Measurements from ENCODE around the gene DAP.
"Not testable (repeated sequence)": the region's sequence is repeated elsewhere in the genome, so short reads cannot be mapped to it uniquely, and the experiment has no call there.

The DAP gene

GRCh38 chr5:10733426-10733825 is 27.6 kb downstream of the DAP start:
- no peak for DNase-seq

DNA sequence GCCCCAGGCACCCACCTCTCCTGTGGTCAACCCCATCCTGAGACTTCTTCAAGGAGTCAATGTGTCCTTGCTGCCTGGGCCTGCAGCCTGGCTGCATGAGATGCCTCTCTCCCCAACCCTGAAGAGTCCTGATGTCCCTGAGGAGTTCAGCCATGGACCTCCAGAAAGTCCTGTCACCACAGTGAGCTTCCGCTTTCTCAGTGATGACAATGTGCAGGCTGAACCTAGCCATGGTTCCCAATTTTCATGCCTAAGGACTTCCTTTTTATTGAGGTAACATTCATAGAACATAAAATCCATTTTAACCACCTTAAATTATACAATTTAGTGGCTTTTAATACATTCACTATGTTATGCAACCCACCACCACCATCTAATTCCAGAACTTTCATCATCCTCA is 29.1 kb downstream of the DAP start:
- no peak for DNase-seq

- no peak for DNase-seq
Measured at GRCh38 chr5:10730043-10730351, 31.0 kb downstream of the DAP start.

DNA sequence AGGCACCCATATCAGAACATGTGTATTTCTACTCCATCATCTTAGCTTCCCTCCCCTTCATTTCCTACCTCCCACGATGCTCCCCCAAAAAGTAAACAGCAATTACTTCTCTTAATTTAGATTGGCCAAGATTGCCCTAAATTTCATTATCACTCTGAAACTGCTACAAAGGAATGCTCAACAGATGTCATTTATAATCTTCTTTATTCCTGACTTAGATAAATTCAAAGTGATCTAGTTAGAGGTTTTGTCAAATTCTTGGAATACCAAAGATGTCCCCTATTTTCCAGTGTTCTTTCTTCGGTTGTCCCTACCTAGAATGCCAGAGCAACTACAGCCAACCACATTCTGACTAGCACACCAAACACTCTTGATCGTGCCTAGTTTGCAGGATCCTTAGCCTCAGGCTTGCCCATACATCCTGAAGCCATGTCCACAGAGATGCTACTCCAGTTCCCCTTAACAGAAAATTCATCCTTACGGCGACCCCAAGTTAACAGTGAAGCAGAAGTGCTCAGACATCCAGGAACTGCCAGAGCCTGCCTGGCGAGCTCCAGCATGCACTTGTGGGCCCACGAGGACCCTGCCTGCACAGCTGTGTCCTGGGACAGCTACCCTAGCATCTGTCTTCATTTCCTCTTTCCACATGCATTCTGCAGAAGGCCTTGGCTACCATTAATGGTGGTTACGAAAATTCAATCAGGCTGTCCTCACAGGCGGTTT is 31.6 kb downstream of the DAP start:
- peak; percentile 9 to 21 for DNase-seq

DNA sequence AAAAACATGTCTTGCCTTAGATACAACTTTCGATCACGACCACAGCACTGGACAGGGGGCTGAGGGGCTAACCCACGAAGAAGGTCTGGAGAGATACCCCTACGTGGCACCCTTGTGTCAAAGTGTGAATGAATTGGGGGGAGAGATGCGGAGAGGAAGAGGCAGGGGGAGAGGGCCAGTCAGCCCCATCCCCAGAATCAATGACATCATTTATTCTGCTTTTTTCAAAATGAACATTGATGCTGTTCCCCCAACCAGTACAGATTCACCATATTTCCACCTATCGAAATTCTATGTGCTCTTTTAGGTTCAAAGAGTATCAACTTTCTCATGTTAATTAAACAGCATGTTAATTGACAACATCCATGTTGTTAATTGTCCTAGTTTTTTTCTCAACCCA is 32.4 kb downstream of the DAP start:
- DNase-seq: no peak

DNA sequence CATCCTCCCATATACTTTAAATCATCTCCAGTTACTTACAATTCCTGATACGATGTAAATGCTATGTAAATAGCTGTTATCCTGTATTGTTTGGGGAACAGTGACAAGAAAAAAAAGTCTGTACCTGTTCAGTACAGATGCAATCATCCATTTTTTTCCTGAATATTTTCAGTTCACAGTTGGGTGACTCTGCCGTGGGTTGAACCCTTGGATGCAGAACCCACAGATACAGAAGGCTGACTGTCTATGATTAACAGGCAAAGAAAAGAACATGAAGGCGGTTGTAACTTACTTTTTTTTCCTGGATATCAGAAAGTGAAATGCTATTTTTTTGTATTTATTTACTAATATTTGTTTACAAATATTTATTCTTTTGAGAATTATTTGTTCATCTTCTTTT is 33.2 kb downstream of the DAP start:
- no peak for DNase-seq

DNA sequence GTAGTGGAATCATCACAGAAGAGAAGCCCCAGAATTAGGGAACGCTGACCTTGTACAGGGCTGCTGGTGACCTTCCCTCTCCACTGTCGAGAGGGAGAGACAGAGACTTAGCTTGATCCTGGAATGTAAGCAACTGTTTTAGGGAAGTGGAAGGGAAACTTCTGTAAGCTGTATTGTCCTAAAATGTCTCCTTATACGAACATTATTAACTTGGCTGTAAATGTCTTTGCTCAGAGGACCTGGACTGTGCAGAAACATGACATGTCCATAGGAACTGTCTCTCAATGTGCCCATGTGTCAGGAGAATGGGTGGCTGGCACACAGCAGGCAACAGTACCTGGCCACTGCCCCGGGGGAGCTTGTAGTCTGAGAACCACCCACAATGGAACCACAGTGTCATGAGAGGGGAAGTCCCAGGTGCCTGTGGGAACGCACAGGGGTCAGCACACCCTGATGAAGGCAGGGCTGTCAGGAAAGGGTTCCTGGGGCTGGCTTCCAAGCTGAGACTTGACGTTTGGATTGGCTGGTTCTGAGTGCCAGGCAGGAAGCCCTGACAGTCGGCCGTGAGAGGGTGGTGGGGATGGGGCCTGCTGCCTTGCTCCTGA is 34.0 kb downstream of the DAP start:
- DNase-seq: no peak

- no peak for DNase-seq
Measured at GRCh38 chr5:10726179-10726912, 34.7 kb downstream of the DAP start.

- no peak for DNase-seq
Measured at GRCh38 chr5:10725636-10726035, 35.4 kb downstream of the DAP start.

DNA sequence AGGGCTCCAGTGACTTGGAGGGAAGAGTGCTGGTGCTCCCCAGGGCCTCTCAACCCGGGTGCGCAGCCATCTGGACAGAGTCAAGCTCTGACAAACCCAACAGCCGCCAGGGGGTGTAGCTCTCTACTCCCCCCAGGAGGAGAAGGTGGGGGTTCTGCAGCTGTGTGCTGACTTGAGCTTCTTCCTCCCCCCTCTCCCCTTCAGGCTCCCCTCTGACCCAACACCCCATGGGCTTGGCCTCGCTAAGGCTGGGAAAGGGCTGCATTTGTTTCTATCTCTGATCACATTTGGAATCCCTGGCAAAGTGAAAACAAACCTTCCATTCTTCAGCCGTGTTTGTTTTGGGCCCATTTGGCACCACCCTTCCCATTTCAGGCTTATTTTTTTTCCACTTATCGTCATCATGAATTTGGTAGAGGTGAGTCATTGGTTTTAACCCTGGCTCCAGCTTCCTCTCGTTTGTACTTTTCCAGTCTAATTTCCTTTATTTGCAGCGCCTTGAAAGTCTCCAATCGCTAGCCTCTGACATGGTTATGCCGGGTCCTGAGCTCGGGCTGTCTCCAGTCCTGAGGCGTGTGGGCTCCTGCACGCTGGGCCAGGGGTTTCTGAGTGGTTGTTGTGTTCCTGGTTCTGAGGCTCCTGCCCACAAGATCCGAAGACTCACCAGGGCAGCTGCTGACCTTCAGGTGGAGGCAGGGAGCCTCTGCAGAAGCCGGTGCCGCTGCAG is 36.1 kb downstream of the DAP start:
- DNase-seq: no peak

GRCh38 chr5:10723514-10723913 is 37.5 kb downstream of the DAP start:
- no peak for DNase-seq

DNA sequence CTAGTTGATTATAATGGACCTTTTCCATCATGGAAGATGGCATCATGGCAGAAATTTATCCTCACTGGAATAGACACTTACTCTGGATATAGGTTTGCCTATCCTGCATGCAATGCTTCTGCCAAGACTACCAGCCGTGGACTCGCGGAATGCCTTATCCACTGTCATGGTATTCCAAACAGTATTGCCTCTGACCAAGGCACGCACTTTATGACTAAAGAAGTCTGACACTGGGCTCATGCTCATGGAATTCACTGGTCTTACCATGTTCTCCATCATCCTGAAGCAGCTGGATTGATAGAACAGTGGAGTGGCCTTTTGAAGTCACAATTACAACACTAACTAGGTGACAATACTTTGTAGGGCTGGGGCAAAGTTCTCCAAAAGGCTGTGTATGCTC is 40.3 kb downstream of the DAP start:
- DNase-seq: not testable (repeated sequence)

GRCh38 chr5:10719965-10720364 is 41.1 kb downstream of the DAP start:
- no peak for DNase-seq

- DNase-seq: not testable (repeated sequence)
Measured at GRCh38 chr5:10718617-10719016, 42.4 kb downstream of the DAP start.

- DNase-seq: not testable (repeated sequence)
Measured at GRCh38 chr5:10716825-10717224, 44.2 kb downstream of the DAP start.

GRCh38 chr5:10715605-10716290 is 45.3 kb downstream of the DAP start:
- no peak for DNase-seq

DNA sequence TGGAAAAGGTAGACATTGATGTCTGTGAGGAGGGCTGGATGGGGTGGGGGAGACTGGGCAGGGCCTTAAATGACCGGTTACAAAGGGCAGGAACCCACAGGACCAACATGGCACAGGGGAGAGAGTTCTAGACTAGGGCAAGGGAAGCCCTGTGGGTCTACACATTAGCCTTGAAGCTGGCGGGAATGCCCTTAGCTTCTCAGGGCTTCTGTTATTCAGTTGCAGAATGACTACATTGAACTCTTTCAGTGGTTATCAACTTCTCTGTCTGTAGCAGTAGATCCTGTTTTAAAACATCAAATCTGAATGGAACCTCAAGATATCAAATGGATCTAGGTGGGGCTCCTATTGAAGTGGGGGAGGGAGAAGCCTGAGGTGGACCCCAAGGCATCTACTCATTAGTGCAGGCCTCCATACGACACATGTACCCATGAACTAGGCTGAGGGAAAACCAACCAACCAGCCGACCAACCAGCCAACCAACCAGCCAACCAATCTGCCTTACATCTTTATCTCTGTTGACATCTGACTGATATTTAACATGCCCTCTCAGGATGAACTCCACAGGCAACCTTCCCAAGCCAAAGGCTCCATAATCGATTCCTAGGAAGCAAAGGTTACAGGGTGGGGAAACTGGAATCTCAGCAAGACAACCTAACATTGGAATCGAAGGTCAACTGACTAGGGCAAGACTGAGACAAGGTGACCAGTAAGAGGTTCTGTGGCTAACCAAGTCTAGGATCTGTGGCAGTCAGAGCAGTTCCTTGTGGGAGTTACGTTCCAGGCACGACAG is 48.3 kb downstream of the DAP start:
- no peak for DNase-seq

GRCh38 chr5:10711562-10711961 is 49.5 kb downstream of the DAP start:
- no peak for DNase-seq

DNA sequence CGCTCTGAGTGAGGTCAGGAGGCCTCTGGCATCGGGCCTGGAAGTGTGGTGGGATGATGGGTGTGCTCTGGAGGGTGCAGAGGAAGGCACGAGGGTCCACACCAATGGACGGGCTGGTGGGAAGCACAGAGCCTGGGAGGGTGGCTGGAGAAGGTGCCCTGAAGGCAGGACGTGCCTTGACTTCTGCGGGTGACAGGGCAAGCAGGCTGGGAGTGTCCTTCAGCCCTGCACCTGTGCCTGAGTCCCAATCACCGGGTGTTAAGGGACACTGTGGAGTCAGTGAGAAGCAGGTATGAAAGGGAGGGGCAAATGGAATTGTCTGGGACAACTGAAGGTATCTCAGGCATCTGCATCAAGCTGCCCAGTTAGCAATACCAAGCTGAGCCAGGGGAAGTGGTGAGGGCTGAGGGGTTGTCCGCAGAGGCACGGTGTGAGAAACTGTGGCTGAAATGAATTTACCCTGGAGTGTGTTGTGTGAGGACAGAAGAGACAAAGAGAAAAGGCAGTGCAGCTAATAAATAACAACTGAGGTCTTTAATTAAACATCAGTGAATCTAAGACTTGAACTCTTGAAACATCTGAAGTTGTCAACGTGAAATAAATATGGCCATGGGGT is 50.4 kb downstream of the DAP start:
- no peak for DNase-seq

DNA sequence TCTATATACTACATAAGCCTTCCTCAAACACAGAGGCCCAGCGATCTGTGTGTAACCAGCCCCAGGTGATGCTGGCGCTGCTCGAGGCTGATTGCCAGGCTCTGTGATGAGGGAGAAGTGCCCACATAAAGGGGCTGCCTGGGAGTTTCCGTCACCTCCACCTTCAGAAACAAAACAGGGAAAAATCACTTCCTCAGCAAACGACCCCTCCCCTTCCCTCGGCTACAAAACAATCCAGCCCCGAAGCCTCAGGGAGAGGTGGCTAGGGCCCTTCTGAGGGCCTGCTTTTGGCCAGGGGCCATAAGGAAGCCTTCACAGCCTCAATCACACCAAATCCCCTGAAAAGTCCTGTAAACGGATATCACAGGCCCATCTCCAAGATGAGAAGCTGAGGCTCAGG is 51.1 kb downstream of the DAP start:
- no peak for DNase-seq

DNA sequence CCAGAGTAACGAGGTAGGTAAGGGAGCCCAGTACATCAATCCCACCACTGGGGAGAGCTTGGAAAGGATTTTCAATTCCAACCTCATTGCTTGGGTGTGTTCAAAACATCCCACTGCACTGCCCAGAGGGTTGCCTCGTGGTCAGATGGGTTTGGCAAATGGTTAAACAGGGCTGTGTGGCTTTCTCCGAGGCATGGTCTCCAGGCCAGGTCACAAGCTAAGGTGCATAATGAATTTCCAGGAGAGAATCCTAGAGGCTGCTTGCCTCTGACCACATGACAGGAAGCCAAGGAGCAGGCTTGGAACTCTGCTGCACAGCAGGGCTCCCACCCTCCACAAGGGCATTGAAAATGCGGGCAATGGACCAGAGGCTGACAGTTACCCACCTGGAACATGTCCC is 51.6 kb downstream of the DAP start:
- DNase-seq: no peak

All from AML-193 (cell line).